NCI-H2081 treated with DMSO at 0.1 percent for 48 hours (cell line): Measurements from ENCODE around the gene MARCHF10.
"Not testable (repeated sequence)": the region's sequence is repeated elsewhere in the genome, so short reads cannot be mapped to it uniquely, and the experiment has no call there.

Experiments used
- DNase-seq: peaks from one replicate; lab custom pipeline; 2025; lab: John Stamatoyannopoulos, UW

Gene MARCHF10

GRCh38 chr17:62807812-62808575, at the start of gene MARCHF10:
Gene MARCHF10, minus strand, starts transcription at chr17:62808314. Its CDS starts 6,579 bp downstream, at chr17:62801735.
- no peak for DNase-seq

GRCh38 chr17:62857526-62857925, 49.4 kb upstream of the MARCHF10 start:
- no peak for DNase-seq

- no peak for DNase-seq
Observed at GRCh38 chr17:62856594-62856993, 48.5 kb upstream of the MARCHF10 start.

GRCh38 chr17:62855156-62855555, 47.0 kb upstream of the MARCHF10 start:
- DNase-seq: no peak

- no peak for DNase-seq
Observed at GRCh38 chr17:62854098-62854680, 46.1 kb upstream of the MARCHF10 start.

GRCh38 chr17:62852195-62852594, 44.1 kb upstream of the MARCHF10 start:
- DNase-seq: no peak

- not testable (repeated sequence) for DNase-seq
Observed at GRCh38 chr17:62849591-62850415, 41.7 kb upstream of the MARCHF10 start.

GRCh38 chr17:62848334-62848733, 40.2 kb upstream of the MARCHF10 start:
- no peak for DNase-seq

- DNase-seq: no peak
Observed at GRCh38 chr17:62847426-62847825, 39.3 kb upstream of the MARCHF10 start.

GRCh38 chr17:62840871-62841270, 32.8 kb upstream of the MARCHF10 start:
- DNase-seq: no peak

- DNase-seq: not testable (repeated sequence)
Observed at GRCh38 chr17:62833816-62834215, 25.7 kb upstream of the MARCHF10 start.

- DNase-seq: no peak
Observed at GRCh38 chr17:62832405-62832804, 24.3 kb upstream of the MARCHF10 start.

- DNase-seq: not testable (repeated sequence)
Observed at GRCh38 chr17:62831066-62831465, 23.0 kb upstream of the MARCHF10 start.

- no peak for DNase-seq
Observed at GRCh38 chr17:62827746-62828485, 19.8 kb upstream of the MARCHF10 start.

GRCh38 chr17:62826956-62827355, 18.8 kb upstream of the MARCHF10 start:
- DNase-seq: no peak

GRCh38 chr17:62825182-62825581, 17.1 kb upstream of the MARCHF10 start:
- no peak for DNase-seq

- DNase-seq: no peak
Observed at GRCh38 chr17:62824290-62825131, 16.4 kb upstream of the MARCHF10 start.

GRCh38 chr17:62823111-62823893, 15.2 kb upstream of the MARCHF10 start:
- no peak for DNase-seq

GRCh38 chr17:62822080-62822904, 14.2 kb upstream of the MARCHF10 start:
- no peak for DNase-seq
